ENCODE data around the gene GIMAP1.

DNA sequence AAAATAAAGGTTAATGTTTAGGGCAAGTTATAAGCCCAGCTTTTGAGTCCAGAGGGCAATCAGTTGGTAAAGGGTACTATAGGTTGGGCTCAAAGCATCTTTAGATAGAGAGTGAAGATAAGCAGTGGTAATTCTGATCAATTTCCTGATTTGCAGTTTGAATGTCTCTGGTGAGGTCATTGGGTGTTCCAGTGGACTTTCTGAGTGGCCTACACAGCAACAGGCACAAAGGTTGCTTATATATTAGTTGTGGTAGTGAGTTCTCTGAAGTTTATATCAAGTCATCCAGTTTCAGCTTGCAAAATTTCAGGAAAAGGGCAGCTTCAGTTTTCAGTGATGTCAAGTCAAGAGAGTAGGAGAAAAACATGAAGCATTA lies 49.9 kb downstream of the GIMAP1 start:
- TF ChIP-seq, protein P1, sequence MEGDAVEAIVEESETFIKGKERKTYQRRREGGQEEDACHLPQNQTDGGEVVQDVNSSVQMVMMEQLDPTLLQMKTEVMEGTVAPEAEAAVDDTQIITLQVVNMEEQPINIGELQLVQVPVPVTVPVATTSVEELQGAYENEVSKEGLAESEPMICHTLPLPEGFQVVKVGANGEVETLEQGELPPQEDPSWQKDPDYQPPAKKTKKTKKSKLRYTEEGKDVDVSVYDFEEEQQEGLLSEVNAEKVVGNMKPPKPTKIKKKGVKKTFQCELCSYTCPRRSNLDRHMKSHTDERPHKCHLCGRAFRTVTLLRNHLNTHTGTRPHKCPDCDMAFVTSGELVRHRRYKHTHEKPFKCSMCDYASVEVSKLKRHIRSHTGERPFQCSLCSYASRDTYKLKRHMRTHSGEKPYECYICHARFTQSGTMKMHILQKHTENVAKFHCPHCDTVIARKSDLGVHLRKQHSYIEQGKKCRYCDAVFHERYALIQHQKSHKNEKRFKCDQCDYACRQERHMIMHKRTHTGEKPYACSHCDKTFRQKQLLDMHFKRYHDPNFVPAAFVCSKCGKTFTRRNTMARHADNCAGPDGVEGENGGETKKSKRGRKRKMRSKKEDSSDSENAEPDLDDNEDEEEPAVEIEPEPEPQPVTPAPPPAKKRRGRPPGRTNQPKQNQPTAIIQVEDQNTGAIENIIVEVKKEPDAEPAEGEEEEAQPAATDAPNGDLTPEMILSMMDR (IDR thresholded peaks at IDR 0.05) = no peak
- TF ChIP-seq RAD21 (IDR thresholded peaks at IDR 0.05; ENCODE audit: low read length) = no peak
- TF ChIP-seq SMC3 (IDR thresholded peaks at IDR 0.05; ENCODE audit: low read depth, low read length) = no peak
- TF ChIP-seq CHD2 (IDR thresholded peaks at IDR 0.05; ENCODE audit: low read length, partially characterized antibody) = no peak
- TF ChIP-seq MXI1 (IDR thresholded peaks at IDR 0.05; ENCODE audit: low read depth, low read length) = no peak
- no peak for TF ChIP-seq FOXJ3 (CRISPR knock-in tag; IDR thresholded peaks at IDR 0.05)
- no peak for TF ChIP-seq EP300 (IDR thresholded peaks at IDR 0.05; ENCODE audit: borderline replicate concordance in 1 of 2, low read depth in 1 of 2, low read length in 1 of 2)

All from SK-N-SH (cell line).